OCI-LY3 (cell line): ENCODE results near the gene ZNF440.

Experiments
- H2AFZ ChIP-seq: fragments of 200-600, 300-600 bp; shearing (Covaris generic); 2 replicates; pipeline ENCODE4 v1.6.0; 2014; ENCODE audit warnings: antibody characterized with exemption, low read depth, low read length
- H3K27ac ChIP-seq: fragments of 200-600, 300-600 bp; sonication (generic); 2 replicates; pipeline ENCODE4 v1.5.1; 2014; ENCODE audit warnings: mild to moderate bottlenecking, low read length, moderate library complexity, mixed read lengths
- H3K27me3 ChIP-seq: fragments of 200-600, 300-600 bp; sonication (generic); 2 replicates; pipeline ENCODE4 v1.6.1; 2014; ENCODE audit warnings: low read depth, low read length, mixed read lengths
- H3K36me3 ChIP-seq: fragments of 200-600, 300-600 bp; sonication (generic); replicated peaks from 2 replicates; pipeline ENCODE3; 2014; ENCODE audit warnings: low read depth, low read length, mixed read lengths
- H3K4me1 ChIP-seq: fragments of 300-600, 200-600 bp; sonication (generic); 2 replicates; pipeline ENCODE4 v1.6.1; 2014; ENCODE audit warnings: low read length, mixed read lengths
- H3K4me2 ChIP-seq: fragments of 200-600, 300-600 bp; sonication (generic); 2 replicates; pipeline ENCODE4 v1.6.1; 2014; ENCODE audit warnings: low read length, mixed read lengths
- H3K4me3 ChIP-seq: fragments of 300-600, 200-600 bp; sonication (generic); 2 replicates; pipeline ENCODE4 v1.5.1; 2014; ENCODE audit warnings: antibody characterized with exemption, mild to moderate bottlenecking, low read length, moderate library complexity
- H3K79me2 ChIP-seq: fragments of 300-600, 200-600 bp; shearing (Covaris generic); 2 replicates; pipeline ENCODE4 v1.6.1; 2014; ENCODE audit warnings: mild to moderate bottlenecking, low read length, mixed read lengths
- H3K9ac ChIP-seq: fragments of 300-600, 200-600 bp; shearing (Covaris generic); 2 replicates; pipeline ENCODE4 v1.6.0; 2014; ENCODE audit warnings: mild to moderate bottlenecking, low read length, moderate library complexity
- H3K9me3 ChIP-seq: fragments of 200-600, 300-600 bp; shearing (Covaris generic); 2 replicates; pipeline ENCODE4 v1.6.1; 2014; ENCODE audit warnings: low read length, mixed read lengths; ENCODE audit not compliant: insufficient read depth
- H4K20me1 ChIP-seq: fragments of 200-600, 300-600 bp; sonication (generic); 2 replicates; pipeline ENCODE4 v1.6.1; 2016; ENCODE audit warnings: low read length, mixed read lengths; ENCODE audit not compliant: insufficient read depth
- EZH2phosphoT487 ChIP-seq: fragments of 200-600 bp; shearing (Covaris generic); IDR thresholded peaks from 2 replicates; pipeline ENCODE4 v1.6.1; 2018; ENCODE audit warnings: antibody characterized with exemption, mixed run types, low read depth
- TF ChIP-seq, protein P1 (sequence below): fragments of 200-600, 300-600 bp; sonication (generic); IDR thresholded peaks from 2 replicates; pipeline ENCODE4 v1.5.1; 2014; ENCODE audit warnings: antibody characterized with exemption, low read length, low read depth

The ZNF440 gene

DNA sequence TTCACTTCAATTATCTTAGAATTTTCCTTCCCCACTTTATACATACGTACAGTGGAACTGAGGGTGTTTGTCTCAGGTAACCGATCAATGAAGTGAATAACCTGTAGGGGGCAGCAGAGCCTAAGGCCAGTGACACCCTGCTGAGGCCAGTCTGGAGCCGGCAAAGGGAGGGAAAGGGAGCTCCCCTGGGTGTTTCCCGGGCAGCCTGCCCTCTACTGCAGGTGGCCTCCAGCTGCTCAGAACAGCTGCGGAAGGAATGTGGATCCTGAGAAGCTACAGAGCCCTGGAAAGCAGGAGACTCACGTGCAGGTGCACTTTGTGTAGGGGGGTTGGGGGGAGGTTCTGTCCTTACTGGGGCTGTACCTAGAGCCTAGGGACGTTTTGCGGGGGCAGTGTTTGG lies 16.6 kb upstream of the ZNF440 start:
- H2AFZ ChIP-seq: no peak overlapping the region
- H4K20me1 ChIP-seq: no peaks in the 10 kb centered on the region
- no peaks in the 10 kb centered on the region for H3K27me3 ChIP-seq
- peaks cover 23% of the 10 kb centered on the region for H3K4me1 ChIP-seq
- H3K4me2 ChIP-seq: peak overlapping the region; percentile 84
- H3K4me3 ChIP-seq: peak overlapping the region; percentile 73
- no peak for TF ChIP-seq EZH2phosphoT487
- TF ChIP-seq, protein P1, sequence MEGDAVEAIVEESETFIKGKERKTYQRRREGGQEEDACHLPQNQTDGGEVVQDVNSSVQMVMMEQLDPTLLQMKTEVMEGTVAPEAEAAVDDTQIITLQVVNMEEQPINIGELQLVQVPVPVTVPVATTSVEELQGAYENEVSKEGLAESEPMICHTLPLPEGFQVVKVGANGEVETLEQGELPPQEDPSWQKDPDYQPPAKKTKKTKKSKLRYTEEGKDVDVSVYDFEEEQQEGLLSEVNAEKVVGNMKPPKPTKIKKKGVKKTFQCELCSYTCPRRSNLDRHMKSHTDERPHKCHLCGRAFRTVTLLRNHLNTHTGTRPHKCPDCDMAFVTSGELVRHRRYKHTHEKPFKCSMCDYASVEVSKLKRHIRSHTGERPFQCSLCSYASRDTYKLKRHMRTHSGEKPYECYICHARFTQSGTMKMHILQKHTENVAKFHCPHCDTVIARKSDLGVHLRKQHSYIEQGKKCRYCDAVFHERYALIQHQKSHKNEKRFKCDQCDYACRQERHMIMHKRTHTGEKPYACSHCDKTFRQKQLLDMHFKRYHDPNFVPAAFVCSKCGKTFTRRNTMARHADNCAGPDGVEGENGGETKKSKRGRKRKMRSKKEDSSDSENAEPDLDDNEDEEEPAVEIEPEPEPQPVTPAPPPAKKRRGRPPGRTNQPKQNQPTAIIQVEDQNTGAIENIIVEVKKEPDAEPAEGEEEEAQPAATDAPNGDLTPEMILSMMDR: peak; percentile 91
- H3K79me2 ChIP-seq: no peaks in the 10 kb centered on the region
- H3K36me3 ChIP-seq: peaks cover 2% of the 10 kb centered on the region
- peak overlapping the region; percentile 8; the same call in 1 of the 2 replicates for H3K9ac ChIP-seq
- H3K9me3 ChIP-seq: 0 out of 2 replicates have a peak, but pooled peaks cover 3% of the 10 kb centered on the region
- no peak overlapping the region for H3K27ac ChIP-seq

DNA sequence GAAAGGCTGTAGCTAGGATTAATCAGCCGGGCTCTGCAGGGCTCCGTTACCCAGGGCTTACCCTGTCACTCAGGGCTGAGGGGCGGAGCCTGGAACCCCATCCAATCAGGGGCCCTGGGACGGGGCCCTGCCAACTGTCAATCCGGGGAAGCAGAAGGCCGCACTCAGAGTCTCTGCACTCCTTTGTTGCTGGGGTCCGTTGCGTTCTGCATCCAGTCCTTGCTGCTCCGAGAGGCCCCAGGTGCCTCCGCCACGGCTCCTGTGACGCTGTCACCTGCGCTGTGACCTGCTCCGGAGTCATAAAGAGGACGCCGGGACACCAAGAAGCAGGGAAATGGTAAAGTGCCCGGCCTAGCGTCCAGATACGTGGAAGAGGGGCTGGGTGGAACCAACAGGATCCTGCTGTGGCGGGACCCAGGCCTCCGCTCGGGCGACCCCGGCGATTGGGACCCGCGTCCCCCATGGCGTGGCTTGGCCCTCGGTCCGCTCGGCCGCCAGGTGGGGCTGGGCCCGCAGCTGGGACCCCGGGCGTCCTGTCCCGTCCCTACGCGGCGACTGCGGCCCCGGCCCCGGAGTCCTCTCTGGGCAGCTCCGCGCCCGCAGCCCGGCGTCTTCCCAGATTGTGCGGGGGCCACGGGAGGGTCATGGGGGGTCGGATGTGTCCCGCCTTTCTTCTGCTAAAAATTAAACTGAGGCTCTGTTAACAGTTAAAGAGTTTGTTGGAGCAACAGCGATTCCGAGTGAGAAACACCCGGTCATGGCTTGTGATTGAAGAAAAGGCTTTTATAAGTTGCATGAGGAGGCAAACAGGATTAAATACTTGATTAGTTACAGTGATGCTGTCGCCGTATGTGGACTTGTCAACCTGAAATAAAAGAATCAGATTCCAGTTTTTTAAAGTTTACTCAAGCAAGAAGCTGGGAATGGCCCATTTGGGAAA lies 15.4 kb upstream of the ZNF440 start, which contains the start of gene ZNF491:
TSS of gene ZNF491 (plus strand) at position 133 of the 940 bp plus-strand sequence. CDS start 7,431 bp downstream, outside the sequence.
- Histone ChIP-seq H3K9ac (peak within 1 kb of the TSS; percentile 8; the same call in 1 of the 2 replicates), H3K27me3 (no peaks in the 10 kb centered on the region), H3K4me1 (peaks cover 25% of the 10 kb centered on the region), H4K20me1 (no peaks in the 10 kb centered on the region), H3K4me3 (peak within 1 kb of the TSS; percentile 73), H3K27ac (no peak within 1 kb of the TSS), H3K4me2 (peak within 1 kb of the TSS; percentile 84), H3K79me2 (no peaks in the 10 kb centered on the region), H3K36me3 (peaks cover 2% of the 10 kb centered on the region), H2AFZ (no peak within 1 kb of the TSS), H3K9me3 (0 out of 2 replicates have a peak, but pooled peaks cover 7% of the 10 kb centered on the region)
- TF ChIP-seq, protein P1: 0 out of 2 replicates have a peak, but pooled peaks have one; percentile 4
- no peak for TF ChIP-seq EZH2phosphoT487

DNA sequence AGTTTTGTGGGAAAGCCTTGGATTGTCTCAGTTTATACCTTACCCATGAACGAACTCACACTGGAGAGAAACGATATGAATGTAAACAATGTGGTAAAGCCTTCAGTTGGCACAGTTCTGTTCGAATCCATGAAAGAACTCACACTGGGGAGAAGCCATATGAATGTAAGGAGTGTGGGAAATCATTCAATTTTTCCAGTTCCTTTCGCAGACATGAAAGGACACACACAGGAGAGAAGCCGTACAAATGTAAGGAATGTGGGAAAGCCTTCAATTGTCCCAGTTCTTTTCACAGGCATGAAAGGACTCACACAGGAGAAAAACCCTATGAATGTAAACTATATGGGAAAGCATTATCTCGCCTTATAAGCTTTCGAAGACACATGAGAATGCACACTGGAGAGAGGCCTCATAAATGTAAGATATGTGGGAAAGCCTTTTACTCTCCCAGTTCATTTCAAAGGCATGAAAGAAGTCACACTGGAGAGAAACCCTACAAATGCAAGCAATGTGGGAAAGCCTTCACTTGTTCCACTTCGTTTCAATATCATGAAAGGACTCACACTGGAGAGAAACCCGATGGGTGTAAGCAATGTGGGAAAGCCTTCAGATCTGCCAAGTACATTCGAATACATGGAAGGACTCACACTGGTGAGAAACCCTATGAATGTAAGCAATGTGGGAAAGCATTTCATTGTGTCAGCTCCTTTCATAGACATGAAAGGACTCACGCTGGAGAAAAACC lies 7.5 kb upstream of the ZNF440 start:
- Histone ChIP-seq H3K4me1 (peaks cover 5% of the 10 kb centered on the region), H3K9me3 (peaks cover 30% of the 10 kb centered on the region), H3K36me3 (peaks cover 21% of the 10 kb centered on the region), H3K27ac (no peak overlapping the region), H2AFZ (no peak overlapping the region), H4K20me1 (no peaks in the 10 kb centered on the region), H3K27me3 (no peaks in the 10 kb centered on the region), H3K9ac (no peak overlapping the region), H3K79me2 (no peaks in the 10 kb centered on the region), H3K4me2 (no peak overlapping the region), H3K4me3 (no peak overlapping the region)
- TF ChIP-seq EZH2phosphoT487: no peak
- TF ChIP-seq, protein P1: no peak

DNA sequence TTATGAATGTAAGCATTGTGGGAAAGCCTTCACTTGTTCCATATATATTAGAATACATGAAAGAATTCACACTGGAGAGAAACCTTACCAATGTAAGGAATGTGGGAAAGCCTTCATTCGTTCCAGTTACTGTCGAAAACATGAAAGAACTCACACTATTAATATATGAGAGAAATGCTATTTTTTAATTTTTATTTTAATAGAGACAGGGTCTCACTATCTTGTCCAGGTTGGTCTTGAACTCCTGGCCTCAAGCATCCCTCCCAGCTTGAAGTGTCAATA lies 7.0 kb upstream of the ZNF440 start:
- no peaks in the 10 kb centered on the region for H3K27me3 ChIP-seq
- H3K9me3 ChIP-seq: peaks cover 29% of the 10 kb centered on the region
- no peak overlapping the region for H2AFZ ChIP-seq
- TF ChIP-seq, protein P1: no peak
- TF ChIP-seq EZH2phosphoT487: no peak
- H3K4me3 ChIP-seq: no peak overlapping the region
- H3K4me2 ChIP-seq: no peak overlapping the region
- H3K27ac ChIP-seq: no peak overlapping the region
- no peak overlapping the region for H3K9ac ChIP-seq
- peaks cover 21% of the 10 kb centered on the region for H3K36me3 ChIP-seq
- no peaks in the 10 kb centered on the region for H4K20me1 ChIP-seq
- H3K4me1 ChIP-seq: peaks cover 5% of the 10 kb centered on the region
- H3K79me2 ChIP-seq: no peaks in the 10 kb centered on the region
